K562 (cell line): ENCODE data around the gene CTSW. TPM values are rescaled to one million over a fixed set of nuclear protein-coding genes. Genes with fewer than 3 reads are reported as not detected.
A peak's percentile ranks its signal among the peaks of the same experiment; 100 is the strongest.

Source experiments
- EP300 ChIP-seq: IDR thresholded peaks from 2 replicates; pipeline ENCODE4 v1.6.1; 2012; ENCODE audit warnings: low read length, improper control_type of control experiment
- GABPB1 ChIP-seq: sonication (generic); formaldehyde crosslinking; IDR thresholded peaks from 2 replicates; pipeline ENCODE4 v1.8.0; 2022; ENCODE audit warnings: mild to moderate bottlenecking, missing genetic modification reagents
- GATA2 ChIP-seq: sonication (generic); formaldehyde crosslinking; IDR thresholded peaks from 2 replicates; pipeline ENCODE4 v1.4.0; 2020; ENCODE audit warnings: mild to moderate bottlenecking, missing genetic modification reagents
- HDAC8 ChIP-seq: fragments of 450-650 bp; IDR thresholded peaks from 2 replicates; pipeline ENCODE4 v1.6.1; 2016; ENCODE audit warnings: mild to moderate bottlenecking, missing genetic modification characterization, moderate library complexity, missing compliant biosample characterization
- MIER1 ChIP-seq: fragments of 450-650 bp; IDR thresholded peaks from 2 replicates; pipeline ENCODE4 v1.6.1; 2016; ENCODE audit warnings: antibody characterized with exemption, mild to moderate bottlenecking, low read depth
- MTA3 ChIP-seq: fragments of 450-650 bp; formaldehyde crosslinking; IDR thresholded peaks from 2 replicates; pipeline ENCODE4 v1.6.1; 2017; ENCODE audit warnings: mild to moderate bottlenecking, borderline replicate concordance
- MYNN ChIP-seq, 2 experiments: sonication (generic); formaldehyde crosslinking in 1 of 2; IDR thresholded peaks; 2 replicates each; pipeline versions ENCODE4 v1.5.0 to v1.6.1; 2016 to 2020; ENCODE audit warnings: antibody characterized with exemption in 1 of 2, missing genetic modification reagents in 1 of 2
- PCBP1 ChIP-seq: fragments of 200-400 bp; formaldehyde crosslinking; IDR thresholded peaks from 2 replicates; pipeline ENCODE4 v1.6.1; 2018; ENCODE audit warnings: mild to moderate bottlenecking, low read depth, low read length; ENCODE audit not compliant: poor library complexity, severe bottlenecking
- RBM22 ChIP-seq: fragments of 200-400 bp; formaldehyde crosslinking; IDR thresholded peaks from 2 replicates; pipeline ENCODE4 v1.6.1; 2018; ENCODE audit warnings: low read length, low read depth; ENCODE audit not compliant: poor library complexity, severe bottlenecking
- SIRT6 ChIP-seq: IDR thresholded peaks from one replicate; pipeline ENCODE4 v1.6.1; 2012; ENCODE audit warnings: low read depth, mild to moderate bottlenecking, control low read depth, inconsistent platforms, low read length, moderate library complexity
- SMAD1 ChIP-seq: fragments of 150-350 bp; IDR thresholded peaks from 2 replicates; pipeline ENCODE4 v1.6.1; 2014; ENCODE audit warnings: low read length, low read depth; ENCODE audit not compliant: partially characterized antibody
- ZFP30 ChIP-seq: fragments of 250-450 bp; sonication (Bioruptor Pico); IDR thresholded peaks from 2 replicates; pipeline ENCODE4 v1.8.0; 2022; ENCODE audit warnings: moderate library complexity, mild to moderate bottlenecking, inconsistent platforms, borderline replicate concordance
- ZNF12 ChIP-seq: sonication (generic); formaldehyde crosslinking; IDR thresholded peaks from 2 replicates; pipeline ENCODE4 v1.4.0; 2020; ENCODE audit warnings: mild to moderate bottlenecking, missing genetic modification reagents
- ZNF224 ChIP-seq: sonication (generic); formaldehyde crosslinking; IDR thresholded peaks from 2 replicates; pipeline ENCODE4 v1.8.0; 2022; ENCODE audit warnings: mild to moderate bottlenecking, missing genetic modification reagents
- ZNF23 ChIP-seq: fragments of 250-450 bp; sonication (Bioruptor Pico); IDR thresholded peaks from 2 replicates; pipeline ENCODE4 v1.4.0; 2020; ENCODE audit warnings: mild to moderate bottlenecking
- ZNF507 ChIP-seq: conservative IDR thresholded peaks from 2 replicates; pipeline ENCODE4 v1.6.1; 2017; ENCODE audit warnings: missing genetic modification characterization, missing compliant biosample characterization
- polyA plus RNA-seq, 8 experiments: library from polyadenylated mRNA; depleted of rRNA in 4 of 8; stranded (reverse) in 5 of 8; unstranded in 3 of 8; fragments of >200 nt; fragmentation: Nextera tagmentation in 2 of 8; fragmentation: Illumina TruSeq in 1 of 8; extraction: Ambion mirVana in 2 of 8; extraction: Trizol in 1 of 8; gene quantifications; 2 replicates each; pipeline versions ENCODE4 v1.2.1 to v1.2.3, GENCODE V29; 2011 to 2014; ENCODE audit warnings: inconsistent platforms in 1 of 8, missing spikeins in 1 of 8
- total RNA-seq, 7 experiments: library from RNA; depleted of rRNA in 6 of 7; stranded (reverse); fragments of >200 nt in 6 of 7; fragmentation: Illumina TruSeq in 2 of 7; extraction: Trizol in 2 of 7; gene quantifications; 2 replicates each; pipeline versions ENCODE4 v1.2.1 to v1.2.3, GENCODE V29; 2011 to 2021; ENCODE audit warnings: low replicate concordance in 1 of 7
- TF ChIP-seq, protein P1 (sequence below): sonication (generic); formaldehyde crosslinking; IDR thresholded peaks from 2 replicates; pipeline ENCODE4 v1.8.0; 2023; ENCODE audit warnings: mild to moderate bottlenecking, missing genetic modification reagents
- TF ChIP-seq, protein P2 (sequence below): fragments of 250-450 bp; sonication (Bioruptor Pico); IDR thresholded peaks from 2 replicates; pipeline ENCODE4 v1.4.0; 2020

Gene CTSW
- total and polyA plus RNA-seq, 9 of the 15 experiments (the other 6 are each of a cell fraction or from before 2014, with no cell fraction given), result 0.04 TPM; not detected in 8

DNA sequence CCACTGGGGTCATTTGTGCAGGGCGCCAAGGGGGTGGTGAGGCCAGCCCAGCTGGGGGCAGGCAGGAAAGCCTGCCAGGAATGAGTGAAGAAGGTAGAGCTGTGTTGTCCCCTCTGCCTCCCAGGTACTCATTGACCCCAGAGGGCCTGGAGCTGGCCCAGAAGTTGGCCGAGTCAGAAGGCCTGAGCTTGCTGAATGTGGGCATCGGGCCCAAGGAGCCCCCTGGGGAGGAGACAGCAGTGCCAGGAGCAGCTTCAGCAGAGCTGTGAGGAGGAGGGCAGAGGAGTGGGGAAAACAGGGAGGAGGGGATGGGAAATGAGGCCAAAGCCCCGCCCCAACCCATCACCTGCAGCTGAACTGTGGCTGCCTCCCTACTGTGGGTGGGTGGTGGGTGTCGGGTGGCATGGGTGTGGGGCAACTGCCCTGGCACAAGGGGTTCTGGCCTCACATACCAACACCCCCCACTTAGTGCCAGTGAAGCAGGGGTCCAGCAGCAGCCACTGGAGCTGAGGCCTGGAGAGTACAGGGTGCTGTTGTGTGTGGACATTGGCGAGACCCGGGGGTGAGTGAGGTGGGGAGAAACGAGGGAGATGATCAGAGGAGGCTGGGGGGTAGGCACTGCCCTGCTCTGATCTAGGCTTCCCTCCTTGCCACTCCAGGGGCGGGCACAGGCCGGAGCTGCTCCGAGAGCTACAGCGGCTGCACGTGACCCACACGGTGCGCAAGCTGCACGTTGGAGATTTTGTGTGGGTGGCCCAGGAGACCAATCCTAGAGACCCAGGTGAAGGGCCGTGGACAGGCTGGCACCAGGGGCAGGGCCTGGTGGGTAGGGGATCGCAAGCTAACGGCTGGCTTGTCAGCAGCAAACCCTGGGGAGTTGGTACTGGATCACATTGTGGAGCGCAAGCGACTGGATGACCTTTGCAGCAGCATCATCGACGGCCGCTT is 16.4 kb upstream of the CTSW start (continued):
- TF ChIP-seq HDAC8 (tag), result no peak
- TF ChIP-seq PCBP1, result peak; percentile 35
- no peak for TF ChIP-seq GABPB1 (CRISPR knock-in tag)
- no peak for TF ChIP-seq MYNN (IDR thresholded peaks at IDR 0.05)
- no peak for TF ChIP-seq MYNN (CRISPR knock-in tag; IDR thresholded peaks at IDR 0.05)
- TF ChIP-seq, protein P1, sequence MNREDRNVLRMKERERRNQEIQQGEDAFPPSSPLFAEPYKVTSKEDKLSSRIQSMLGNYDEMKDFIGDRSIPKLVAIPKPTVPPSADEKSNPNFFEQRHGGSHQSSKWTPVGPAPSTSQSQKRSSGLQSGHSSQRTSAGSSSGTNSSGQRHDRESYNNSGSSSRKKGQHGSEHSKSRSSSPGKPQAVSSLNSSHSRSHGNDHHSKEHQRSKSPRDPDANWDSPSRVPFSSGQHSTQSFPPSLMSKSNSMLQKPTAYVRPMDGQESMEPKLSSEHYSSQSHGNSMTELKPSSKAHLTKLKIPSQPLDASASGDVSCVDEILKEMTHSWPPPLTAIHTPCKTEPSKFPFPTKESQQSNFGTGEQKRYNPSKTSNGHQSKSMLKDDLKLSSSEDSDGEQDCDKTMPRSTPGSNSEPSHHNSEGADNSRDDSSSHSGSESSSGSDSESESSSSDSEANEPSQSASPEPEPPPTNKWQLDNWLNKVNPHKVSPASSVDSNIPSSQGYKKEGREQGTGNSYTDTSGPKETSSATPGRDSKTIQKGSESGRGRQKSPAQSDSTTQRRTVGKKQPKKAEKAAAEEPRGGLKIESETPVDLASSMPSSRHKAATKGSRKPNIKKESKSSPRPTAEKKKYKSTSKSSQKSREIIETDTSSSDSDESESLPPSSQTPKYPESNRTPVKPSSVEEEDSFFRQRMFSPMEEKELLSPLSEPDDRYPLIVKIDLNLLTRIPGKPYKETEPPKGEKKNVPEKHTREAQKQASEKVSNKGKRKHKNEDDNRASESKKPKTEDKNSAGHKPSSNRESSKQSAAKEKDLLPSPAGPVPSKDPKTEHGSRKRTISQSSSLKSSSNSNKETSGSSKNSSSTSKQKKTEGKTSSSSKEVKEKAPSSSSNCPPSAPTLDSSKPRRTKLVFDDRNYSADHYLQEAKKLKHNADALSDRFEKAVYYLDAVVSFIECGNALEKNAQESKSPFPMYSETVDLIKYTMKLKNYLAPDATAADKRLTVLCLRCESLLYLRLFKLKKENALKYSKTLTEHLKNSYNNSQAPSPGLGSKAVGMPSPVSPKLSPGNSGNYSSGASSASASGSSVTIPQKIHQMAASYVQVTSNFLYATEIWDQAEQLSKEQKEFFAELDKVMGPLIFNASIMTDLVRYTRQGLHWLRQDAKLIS, result no peak
- TF ChIP-seq SIRT6, result no peak
- TF ChIP-seq GATA2 (CRISPR knock-in tag), result no peak
- no peak for TF ChIP-seq ZNF507 (tag)
- TF ChIP-seq SMAD1, result no peak
- TF ChIP-seq ZNF12 (CRISPR knock-in tag), result no peak
- peak; percentile 50 for TF ChIP-seq RBM22
- no peak for TF ChIP-seq ZNF23 (CRISPR knock-in tag)
- TF ChIP-seq, protein P2, sequence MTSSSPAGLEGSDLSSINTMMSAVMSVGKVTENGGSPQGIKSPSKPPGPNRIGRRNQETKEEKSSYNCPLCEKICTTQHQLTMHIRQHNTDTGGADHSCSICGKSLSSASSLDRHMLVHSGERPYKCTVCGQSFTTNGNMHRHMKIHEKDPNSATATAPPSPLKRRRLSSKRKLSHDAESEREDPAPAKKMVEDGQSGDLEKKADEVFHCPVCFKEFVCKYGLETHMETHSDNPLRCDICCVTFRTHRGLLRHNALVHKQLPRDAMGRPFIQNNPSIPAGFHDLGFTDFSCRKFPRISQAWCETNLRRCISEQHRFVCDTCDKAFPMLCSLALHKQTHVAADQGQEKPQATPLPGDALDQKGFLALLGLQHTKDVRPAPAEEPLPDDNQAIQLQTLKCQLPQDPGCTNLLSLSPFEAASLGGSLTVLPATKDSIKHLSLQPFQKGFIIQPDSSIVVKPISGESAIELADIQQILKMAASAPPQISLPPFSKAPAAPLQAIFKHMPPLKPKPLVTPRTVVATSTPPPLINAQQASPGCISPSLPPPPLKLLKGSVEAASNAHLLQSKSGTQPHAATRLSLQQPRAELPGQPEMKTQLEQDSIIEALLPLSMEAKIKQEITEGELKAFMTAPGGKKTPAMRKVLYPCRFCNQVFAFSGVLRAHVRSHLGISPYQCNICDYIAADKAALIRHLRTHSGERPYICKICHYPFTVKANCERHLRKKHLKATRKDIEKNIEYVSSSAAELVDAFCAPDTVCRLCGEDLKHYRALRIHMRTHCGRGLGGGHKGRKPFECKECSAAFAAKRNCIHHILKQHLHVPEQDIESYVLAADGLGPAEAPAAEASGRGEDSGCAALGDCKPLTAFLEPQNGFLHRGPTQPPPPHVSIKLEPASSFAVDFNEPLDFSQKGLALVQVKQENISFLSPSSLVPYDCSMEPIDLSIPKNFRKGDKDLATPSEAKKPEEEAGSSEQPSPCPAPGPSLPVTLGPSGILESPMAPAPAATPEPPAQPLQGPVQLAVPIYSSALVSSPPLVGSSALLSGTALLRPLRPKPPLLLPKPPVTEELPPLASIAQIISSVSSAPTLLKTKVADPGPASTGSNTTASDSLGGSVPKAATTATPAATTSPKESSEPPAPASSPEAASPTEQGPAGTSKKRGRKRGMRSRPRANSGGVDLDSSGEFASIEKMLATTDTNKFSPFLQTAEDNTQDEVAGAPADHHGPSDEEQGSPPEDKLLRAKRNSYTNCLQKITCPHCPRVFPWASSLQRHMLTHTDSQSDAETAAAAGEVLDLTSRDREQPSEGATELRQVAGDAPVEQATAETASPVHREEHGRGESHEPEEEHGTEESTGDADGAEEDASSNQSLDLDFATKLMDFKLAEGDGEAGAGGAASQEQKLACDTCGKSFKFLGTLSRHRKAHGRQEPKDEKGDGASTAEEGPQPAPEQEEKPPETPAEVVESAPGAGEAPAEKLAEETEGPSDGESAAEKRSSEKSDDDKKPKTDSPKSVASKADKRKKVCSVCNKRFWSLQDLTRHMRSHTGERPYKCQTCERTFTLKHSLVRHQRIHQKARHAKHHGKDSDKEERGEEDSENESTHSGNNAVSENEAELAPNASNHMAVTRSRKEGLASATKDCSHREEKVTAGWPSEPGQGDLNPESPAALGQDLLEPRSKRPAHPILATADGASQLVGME, result no peak
- no peak for TF ChIP-seq ZNF224 (CRISPR knock-in tag)
- TF ChIP-seq EP300, result no peak
- TF ChIP-seq MTA3, result no peak
- TF ChIP-seq ZFP30 (CRISPR knock-in tag), result no peak
- no peak for TF ChIP-seq MIER1
